Body of pancreas (tissue), 4 donors: ENCODE results near the gene C1QL2. TPM values are rescaled to one million over a fixed set of nuclear protein-coding genes. Genes with fewer than 3 reads are reported as not detected.

Experiments used
- ATAC-seq: fragments of 150-250 bp; one replicate; pipeline ENCODE4 v1.9.1; 2016
- DNase-seq, 4 donors: peaks; one replicate each; pipeline ENCODE4 v3.0.0-alpha.2; 2019
- H3K27ac ChIP-seq, 4 donors: fragments of 200-600 bp; sonication (generic); 1 replicate in 3 of 4; 2 replicates in 1 of 4; pipeline versions ENCODE4 v1.5.1 to v1.6.1; 2016 to 2019; ENCODE audit warnings: mild to moderate bottlenecking in 1 of 4, mixed read lengths in 1 of 4, moderate library complexity in 1 of 4
- H3K27me3 ChIP-seq, 2 donors: fragments of 200-600 bp; sonication (generic); one replicate each; pipeline ENCODE4 v1.6.0; 2016; ENCODE audit warnings: mild to moderate bottlenecking in 1 of 2
- H3K36me3 ChIP-seq, 2 donors: fragments of 200-600 bp; sonication (generic); replicated peaks in 1 of 2; 2 replicates each; pipeline ENCODE4 v1.5.1; 2016; ENCODE audit warnings: low read depth in 2 of 2; ENCODE audit not compliant: insufficient read depth in 1 of 2
- H3K4me1 ChIP-seq: fragments of 200-600 bp; sonication (generic); one replicate; pipeline ENCODE4 v1.6.0; 2016
- H3K4me3 ChIP-seq, 2 donors: fragments of 200-600 bp; sonication (generic); 1 replicate in 1 of 2; 2 replicates in 1 of 2; pipeline ENCODE4 v1.5.1; 2016 to 2019
- H3K9me3 ChIP-seq, 3 donors: fragments of 200-600 bp; sonication (generic); 1 replicate in 2 of 3; 2 replicates in 1 of 3; pipeline ENCODE4 v1.5.1; 2016
- CTCF ChIP-seq, 7 experiments: fragments of 450-650 bp in 4 of 7; fragments of 200-600 bp in 3 of 7; sonication (generic) in 3 of 7; IDR thresholded peaks; one replicate each; pipeline ENCODE4 v1.5.1; 2016 to 2019; ENCODE audit warnings: antibody characterized with exemption in 7 of 7
- POLR2A ChIP-seq, 3 donors: fragments of 450-650 bp; IDR thresholded peaks; one replicate each; pipeline ENCODE4 v1.6.1; 2016; ENCODE audit warnings: antibody characterized with exemption in 3 of 3, mild to moderate bottlenecking in 2 of 3
- WGBS, 2 donors: methylation state at CpG; one replicate each; pipeline ENCODE4 v1.1.5; 2017; 5-methylcytosine and 5-hydroxymethylcytosine counted together
- intact Hi-C: fragments of 100-400 bp; cut with DNase I; formaldehyde crosslinking; loops from one replicate; pipeline ENCODE4 v1.15.1; 2023
- total RNA-seq, 2 donors: library from RNA; depleted of rRNA; stranded (reverse); fragments of >200 nt; gene quantifications; one replicate each; pipeline ENCODE4 v1.1.0, GENCODE V29; 2016

The C1QL2 gene
- total RNA-seq, 2 donors from 2014 or later = 1.0 TPM; not detected in 1

- Histone ChIP-seq H3K27ac (no peak overlapping the region), H3K9me3 (no peaks in the 10 kb centered on the region), H3K36me3 (no peaks in the 10 kb centered on the region), H3K4me1 (peaks cover 7% of the 10 kb centered on the region), H3K27me3 (no peaks in the 10 kb centered on the region), H3K4me3 (no peak overlapping the region)
- DNase-seq (no peak), ATAC-seq (no peak)
- intact Hi-C loops = no loop called here
- WGBS, 2 donors = 84% methylated on average over 6 of the region's 6 CpGs; no CpG with 5 or more reads in 1 of the 2 donors
- no peak for TF ChIP-seq CTCF (IDR thresholded peaks at IDR 0.05)
- no peak for TF ChIP-seq POLR2A (IDR thresholded peaks at IDR 0.05)
Observed at GRCh38 chr2:119178776-119179175, 20.2 kb upstream of the C1QL2 start.

- H3K36me3 ChIP-seq = no peaks in the 10 kb centered on the region
- peaks cover 7% of the 10 kb centered on the region for H3K4me1 ChIP-seq
- TF ChIP-seq POLR2A (IDR thresholded peaks at IDR 0.05) = no peak
- H3K27me3 ChIP-seq = no peaks in the 10 kb centered on the region
- no peaks in the 10 kb centered on the region for H3K9me3 ChIP-seq
- ATAC-seq (no peak), DNase-seq (no peak)
- WGBS, 2 donors = 65 to 68% methylated on average over 4 of the region's 4 CpGs
- H3K4me3 ChIP-seq = no peak overlapping the region
- intact Hi-C loops = no loop called here
- no peak overlapping the region for H3K27ac ChIP-seq
Observed at GRCh38 chr2:119177838-119178190, 19.3 kb upstream of the C1QL2 start.

GRCh38 chr2:119177171-119177837 is 18.8 kb upstream of the C1QL2 start:
- Histone ChIP-seq H3K27ac (no peak overlapping the region), H3K4me3 (no peak overlapping the region), H3K36me3 (no peaks in the 10 kb centered on the region), H3K27me3 (no peaks in the 10 kb centered on the region), H3K4me1 (peaks cover 7% of the 10 kb centered on the region), H3K9me3 (no peaks in the 10 kb centered on the region)
- WGBS, 2 donors = 83 to 89% methylated on average over 7 to 12 of the region's 12 CpGs
- intact Hi-C loops = no loop called here
- DNase-seq = no peak
- no peak for ATAC-seq
- TF ChIP-seq CTCF (IDR thresholded peaks at IDR 0.05) (no peak), POLR2A (IDR thresholded peaks at IDR 0.05) (no peak)

GRCh38 chr2:119175517-119175916 is 17.0 kb upstream of the C1QL2 start:
- Histone ChIP-seq H3K4me1 (peaks cover 7% of the 10 kb centered on the region), H3K9me3 (no peaks in the 10 kb centered on the region), H3K4me3 (no peak overlapping the region), H3K36me3 (no peaks in the 10 kb centered on the region), H3K27ac (no peak overlapping the region), H3K27me3 (no peaks in the 10 kb centered on the region)
- ATAC-seq = no peak
- TF ChIP-seq POLR2A (IDR thresholded peaks at IDR 0.05) (no peak), CTCF (IDR thresholded peaks at IDR 0.05) (no peak)
- 60 to 86% methylated on average over 10 of the region's 10 CpGs for WGBS, 2 donors
- no peak for DNase-seq
- intact Hi-C loops = no loop called here

GRCh38 chr2:119174993-119175347 is 16.4 kb upstream of the C1QL2 start:
- no peaks in the 10 kb centered on the region for H3K36me3 ChIP-seq
- no peak overlapping the region for H3K27ac ChIP-seq
- 71 to 72% methylated on average over 6 of the region's 6 CpGs for WGBS, 2 donors
- TF ChIP-seq CTCF (IDR thresholded peaks at IDR 0.05) (no peak), POLR2A (IDR thresholded peaks at IDR 0.05) (no peak)
- intact Hi-C loops = no loop called here
- no peak overlapping the region for H3K4me3 ChIP-seq
- no peaks in the 10 kb centered on the region for H3K9me3 ChIP-seq
- DNase-seq = no peak
- peaks cover 7% of the 10 kb centered on the region for H3K4me1 ChIP-seq
- no peaks in the 10 kb centered on the region for H3K27me3 ChIP-seq
- ATAC-seq = no peak
